OCI-LY7 (cell line): ENCODE results near the gene SPOCK1. TPM values are rescaled to one million over a fixed set of nuclear protein-coding genes. Genes with fewer than 3 reads are reported as not detected.

ENCODE experiments used
- BruUV-seq: library from RNA; stranded (reverse); fragments of 400-500 nt; replicated peaks from 2 replicates; lab custom pipeline; 2021; lab: Mats Ljungman, UMichigan
- CTCF ChIA-PET: fragments of 300-600 bp; sonication (Branson Sonifier 250); formaldehyde crosslinking; loops from one replicate; lab custom pipeline; 2022; ENCODE audit warnings: antibody characterized with exemption; ENCODE audit not compliant: unreplicated experiment; lab: Charles Lee
- POLR2A ChIA-PET: fragments of 300-600 bp; sonication (Branson Sonifier 250); formaldehyde crosslinking; loops from one replicate; lab custom pipeline; 2022; ENCODE audit warnings: antibody characterized with exemption; lab: Charles Lee
- DNase-seq: peaks from one replicate; pipeline ENCODE4 v3.0.0-alpha.2; 2015; ENCODE audit warnings: low spot score
- H2AFZ ChIP-seq: fragments of 200-600 bp; sonication (generic), shearing (Covaris generic); 2 replicates; pipeline ENCODE4 v1.6.1; 2014; ENCODE audit warnings: mild to moderate bottlenecking, antibody characterized with exemption, low read length, moderate library complexity
- H3K27ac ChIP-seq: fragments of 200-600 bp; sonication (generic); 2 replicates; pipeline ENCODE4 v1.5.1; 2014; ENCODE audit warnings: mixed run types, low read depth, mild to moderate bottlenecking, moderate library complexity, low read length, inconsistent platforms; ENCODE audit not compliant: poor library complexity, severe bottlenecking
- H3K36me3 ChIP-seq: fragments of 200-600 bp; sonication (generic); 2 replicates; pipeline ENCODE4 v1.6.1; 2014; ENCODE audit warnings: mild to moderate bottlenecking, antibody characterized with exemption, low read length, moderate library complexity, mixed read lengths; ENCODE audit not compliant: insufficient read depth
- H3K4me1 ChIP-seq: fragments of 200-600 bp; sonication (generic); 2 replicates; pipeline ENCODE4 v1.5.1; 2014; ENCODE audit warnings: mild to moderate bottlenecking, low read length; ENCODE audit not compliant: insufficient read depth, poor library complexity, severe bottlenecking
- H3K4me2 ChIP-seq: fragments of 200-600 bp; sonication (generic); 2 replicates; pipeline ENCODE4 v1.6.1; 2014; ENCODE audit warnings: mild to moderate bottlenecking, low read length
- H3K4me3 ChIP-seq: fragments of 200-600 bp; sonication (generic); 2 replicates; pipeline ENCODE4 v1.5.1; 2014; ENCODE audit warnings: mild to moderate bottlenecking, low read depth, low read length; ENCODE audit not compliant: poor library complexity, severe bottlenecking
- H3K79me2 ChIP-seq: fragments of 200-600 bp; sonication (generic); 2 replicates; pipeline ENCODE4 v1.6.1; 2016; ENCODE audit warnings: low read depth, mild to moderate bottlenecking, low read length, moderate library complexity, mixed read lengths; ENCODE audit not compliant: insufficient read depth
- H3K9me2 ChIP-seq: fragments of 200-600 bp; sonication (generic); 2 replicates; pipeline ENCODE4 v1.6.1; 2016; ENCODE audit warnings: mild to moderate bottlenecking, low read length, mixed read lengths; ENCODE audit not compliant: insufficient read depth
- H3K9me3 ChIP-seq: fragments of 200-600 bp; sonication (generic); 2 replicates; pipeline ENCODE4 v1.6.1; 2014; ENCODE audit warnings: mild to moderate bottlenecking, mixed run types, low read length, mixed read lengths
- H4K20me1 ChIP-seq: fragments of 200-600 bp; sonication (generic); 2 replicates; pipeline ENCODE4 v1.6.1; 2014; ENCODE audit warnings: mild to moderate bottlenecking, antibody characterized with exemption, low read length, moderate library complexity, mixed read lengths; ENCODE audit not compliant: insufficient read depth
- CTCF ChIP-seq: fragments of 200-600 bp; sonication (generic); conservative IDR thresholded peaks from 2 replicates; pipeline ENCODE4 v1.5.1; 2014; ENCODE audit warnings: mild to moderate bottlenecking, antibody characterized with exemption, low read length, moderate library complexity, mixed read lengths
- EZH2phosphoT487 ChIP-seq: fragments of 200-600 bp; sonication (generic); IDR thresholded peaks from 2 replicates; pipeline ENCODE4 v1.6.1; 2018; ENCODE audit warnings: low read depth, borderline replicate concordance, mild to moderate bottlenecking, mixed run types, antibody characterized with exemption, low read length, moderate library complexity, mixed read lengths
- intact Hi-C: fragments of 100-400 bp; cut with micrococcal nuclease; formaldehyde crosslinking; loops from one replicate; pipeline ENCODE4 v1.10.0; 2022; ENCODE audit not compliant: unreplicated experiment
- total RNA-seq, 2 experiments: library from RNA; depleted of rRNA in 1 of 2; stranded (reverse); fragments of >200 nt in 1 of 2; shearing (Covaris generic) in 1 of 2; gene quantifications; 2 replicates each; pipeline ENCODE4 v1.2.3, GENCODE V29; 2014 to 2022

SPOCK1 gene
- total RNA-seq, 2 experiments from 2014 or later, result 0.29 to 1.5 TPM

DNA sequence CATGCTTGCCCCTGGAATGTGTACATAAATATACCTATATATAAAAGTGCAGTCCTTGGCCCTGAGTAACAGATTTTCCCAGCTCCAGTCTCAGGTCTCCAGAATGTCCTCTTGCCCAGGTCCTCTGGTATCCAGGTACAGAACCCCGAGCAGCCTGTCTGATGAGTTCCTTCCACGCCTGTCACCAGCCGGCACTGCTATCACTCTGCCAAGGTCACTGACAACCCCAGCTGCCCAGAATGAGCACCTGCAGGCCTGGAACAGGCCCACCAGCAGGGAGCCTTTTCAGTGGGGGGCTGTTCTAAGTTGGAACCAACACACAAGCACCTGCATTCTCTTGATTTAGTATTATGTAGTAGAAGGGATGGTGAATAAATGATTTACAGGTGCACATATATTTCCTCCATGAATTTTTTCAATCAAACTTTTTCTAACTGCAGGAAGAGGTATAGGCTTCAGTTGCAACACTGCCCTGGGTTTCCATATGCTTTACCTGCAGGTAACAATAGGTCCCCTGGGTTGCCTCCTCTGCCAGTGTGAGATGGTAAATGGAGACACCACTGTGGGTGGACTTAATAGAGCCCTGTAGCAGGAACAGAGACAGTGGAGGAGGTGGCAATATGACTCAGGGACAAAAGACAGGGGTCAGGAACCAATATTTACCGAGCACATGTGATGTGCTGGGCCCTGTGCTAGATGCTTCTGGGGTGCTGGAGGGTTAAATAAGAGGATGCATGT, 291.9 kb downstream of the SPOCK1 start:
- H3K4me3 ChIP-seq, result no peak overlapping the region
- no peaks in the 10 kb centered on the region for H4K20me1 ChIP-seq
- H3K4me1 ChIP-seq, result no peaks in the 10 kb centered on the region
- CTCF ChIA-PET, result no interaction called here
- H3K9me2 ChIP-seq, result no peaks in the 10 kb centered on the region
- no peaks in the 10 kb centered on the region for H3K79me2 ChIP-seq
- POLR2A ChIA-PET, result no interaction called here
- intact Hi-C loops, result no loop called here
- DNase-seq, result no peak
- H3K4me2 ChIP-seq, result no peak overlapping the region
- H3K36me3 ChIP-seq, result no peaks in the 10 kb centered on the region
- no peaks in the 10 kb centered on the region for H3K9me3 ChIP-seq
- no peak overlapping the region for H3K27ac ChIP-seq
- BruUV-seq, result no TSS peak
- TF ChIP-seq EZH2phosphoT487 (no peak), CTCF (no peak)
- H2AFZ ChIP-seq, result no peak overlapping the region

DNA sequence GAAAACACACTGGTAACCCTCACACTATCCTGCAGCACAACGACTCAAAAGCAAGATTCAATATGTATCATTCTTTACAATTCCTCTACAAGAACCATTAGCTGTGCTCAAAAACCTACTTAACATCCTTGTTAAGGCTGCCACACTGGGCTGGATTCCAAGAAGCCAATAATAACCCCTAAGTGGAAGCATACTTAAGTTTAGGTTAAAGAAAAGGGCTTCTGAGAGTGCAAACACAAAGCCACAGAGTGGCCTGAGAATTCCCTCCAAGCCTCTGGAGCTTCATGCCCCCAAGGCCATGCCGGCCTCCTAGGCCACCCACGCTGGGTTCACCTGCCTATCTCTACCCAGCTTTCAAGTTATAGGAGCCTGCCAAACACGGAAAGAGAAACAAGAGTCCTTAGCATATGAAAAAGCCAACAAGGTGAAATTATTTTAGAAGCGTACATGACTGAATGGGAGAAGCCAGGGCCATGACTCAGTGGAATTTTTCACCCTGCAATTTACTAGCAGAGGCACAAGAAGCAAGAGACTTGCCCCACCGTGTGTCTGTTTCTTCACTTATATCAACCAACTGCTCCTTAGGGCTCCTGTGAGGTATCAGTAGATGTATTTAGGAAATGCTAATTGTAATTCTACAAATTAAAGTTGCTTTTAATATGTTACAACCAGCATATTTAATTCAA, 293.0 kb downstream of the SPOCK1 start:
- Histone ChIP-seq H3K4me3 (no peak overlapping the region), H4K20me1 (no peaks in the 10 kb centered on the region), H3K4me2 (no peak overlapping the region), H3K79me2 (no peaks in the 10 kb centered on the region), H3K9me2 (no peaks in the 10 kb centered on the region), H3K36me3 (no peaks in the 10 kb centered on the region), H3K4me1 (no peaks in the 10 kb centered on the region), H3K9me3 (no peaks in the 10 kb centered on the region), H2AFZ (no peak overlapping the region), H3K27ac (no peak overlapping the region)
- ChIA-PET POLR2A (interaction anchor here (0.6 to 4.2 kb wide), 2 partner anchors 13 to 40 kb away, joined by 3 to 13 read pairs; no protein-coding TSS in a partner anchor), CTCF (no interaction called here)
- DNase-seq, result no peak
- BruUV-seq, result no TSS peak
- TF ChIP-seq EZH2phosphoT487 (no peak), CTCF (no peak)
- intact Hi-C loops, result no loop called here
